ENCODE data around the gene TMEM87A.

DNA sequence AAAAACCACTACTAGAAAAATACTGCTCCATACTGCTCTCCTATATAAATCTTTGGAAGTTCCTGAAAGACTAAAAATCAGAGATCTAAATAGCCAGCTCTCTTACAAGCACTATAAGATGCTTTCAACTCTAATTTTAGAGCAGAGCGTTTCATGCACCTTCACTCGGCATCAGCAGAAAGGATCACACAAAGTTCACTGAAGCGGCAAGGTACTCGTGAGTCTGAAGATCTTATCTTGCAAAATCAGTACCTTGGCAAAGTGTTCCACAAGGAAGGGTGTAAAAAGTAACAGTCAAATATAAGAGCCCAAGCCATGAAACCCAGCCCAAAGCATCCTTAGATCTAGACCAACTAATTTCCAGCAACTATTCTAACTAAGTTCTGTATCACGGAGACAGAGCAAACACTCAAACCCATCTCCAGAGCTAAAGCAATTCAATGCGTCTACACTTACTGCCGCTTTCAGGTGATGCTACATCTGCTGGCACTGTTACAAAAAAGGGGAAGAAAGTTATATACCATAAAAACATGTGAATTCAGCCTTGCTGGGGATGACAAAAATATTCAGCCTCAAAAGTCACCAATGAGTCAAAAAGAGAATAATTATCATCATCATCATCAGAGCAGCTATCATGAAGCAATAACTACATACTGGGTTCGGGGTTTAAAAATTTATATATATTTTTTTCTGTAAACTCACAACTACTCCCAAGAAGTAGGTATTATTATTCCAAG, 81.5 kb downstream of the TMEM87A start:
- TF ChIP-seq, protein P1, sequence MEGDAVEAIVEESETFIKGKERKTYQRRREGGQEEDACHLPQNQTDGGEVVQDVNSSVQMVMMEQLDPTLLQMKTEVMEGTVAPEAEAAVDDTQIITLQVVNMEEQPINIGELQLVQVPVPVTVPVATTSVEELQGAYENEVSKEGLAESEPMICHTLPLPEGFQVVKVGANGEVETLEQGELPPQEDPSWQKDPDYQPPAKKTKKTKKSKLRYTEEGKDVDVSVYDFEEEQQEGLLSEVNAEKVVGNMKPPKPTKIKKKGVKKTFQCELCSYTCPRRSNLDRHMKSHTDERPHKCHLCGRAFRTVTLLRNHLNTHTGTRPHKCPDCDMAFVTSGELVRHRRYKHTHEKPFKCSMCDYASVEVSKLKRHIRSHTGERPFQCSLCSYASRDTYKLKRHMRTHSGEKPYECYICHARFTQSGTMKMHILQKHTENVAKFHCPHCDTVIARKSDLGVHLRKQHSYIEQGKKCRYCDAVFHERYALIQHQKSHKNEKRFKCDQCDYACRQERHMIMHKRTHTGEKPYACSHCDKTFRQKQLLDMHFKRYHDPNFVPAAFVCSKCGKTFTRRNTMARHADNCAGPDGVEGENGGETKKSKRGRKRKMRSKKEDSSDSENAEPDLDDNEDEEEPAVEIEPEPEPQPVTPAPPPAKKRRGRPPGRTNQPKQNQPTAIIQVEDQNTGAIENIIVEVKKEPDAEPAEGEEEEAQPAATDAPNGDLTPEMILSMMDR (IDR thresholded peaks at IDR 0.05; ENCODE audit: borderline replicate concordance, extremely low read depth, low read length, poor library complexity, severe bottlenecking), result no peak
- TF ChIP-seq EZH2 (IDR thresholded peaks at IDR 0.05; ENCODE audit: borderline replicate concordance, low read depth, low read length, severe bottlenecking), result no peak

Data from DND-41 (cell line).